Right kidney (tissue), 1 donor: Measurements from ENCODE around the gene PROM2.

ENCODE experiments used
- DNase-seq: peaks from one replicate; pipeline ENCODE4 v3.0.0-alpha.2; 2016

The PROM2 gene

DNA sequence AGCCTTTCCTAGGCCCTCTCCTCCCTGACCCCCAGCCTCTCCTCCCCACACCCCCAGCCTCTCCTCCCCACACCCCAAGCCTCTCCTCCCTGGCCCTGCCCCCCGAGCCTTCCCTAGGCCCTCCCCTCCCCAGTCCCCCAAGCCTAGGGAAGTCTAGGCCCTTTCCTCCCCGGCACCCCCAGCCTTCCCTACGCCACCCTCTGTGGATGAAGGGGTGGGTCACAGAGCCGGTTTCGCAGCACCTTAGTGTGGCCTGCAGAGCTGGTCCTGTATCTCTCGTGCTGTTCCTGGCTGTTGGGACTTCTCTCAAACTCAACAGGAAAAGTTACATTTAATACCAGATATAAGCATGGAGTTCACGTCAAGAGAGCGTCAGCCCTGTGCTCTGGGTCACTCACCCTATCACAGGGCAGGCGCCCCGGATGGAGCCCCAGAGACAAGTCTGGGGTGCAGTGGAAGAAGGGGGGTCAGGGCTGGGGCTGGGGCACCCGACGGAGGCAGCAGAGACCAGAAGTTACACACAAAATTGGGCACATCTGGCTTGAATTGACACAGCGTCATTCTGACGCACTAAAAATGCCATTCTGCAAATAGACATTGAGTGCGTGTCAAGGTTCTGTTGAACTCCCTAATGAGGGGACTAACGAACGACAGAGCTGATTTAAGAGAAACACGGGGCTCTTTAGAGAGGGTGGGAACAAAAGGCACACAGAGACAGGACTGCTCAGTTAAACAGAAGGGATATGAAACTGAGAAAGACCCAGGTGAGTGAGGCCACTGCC lies 46.9 kb downstream of the PROM2 start:
- DNase-seq, result no peak

DNA sequence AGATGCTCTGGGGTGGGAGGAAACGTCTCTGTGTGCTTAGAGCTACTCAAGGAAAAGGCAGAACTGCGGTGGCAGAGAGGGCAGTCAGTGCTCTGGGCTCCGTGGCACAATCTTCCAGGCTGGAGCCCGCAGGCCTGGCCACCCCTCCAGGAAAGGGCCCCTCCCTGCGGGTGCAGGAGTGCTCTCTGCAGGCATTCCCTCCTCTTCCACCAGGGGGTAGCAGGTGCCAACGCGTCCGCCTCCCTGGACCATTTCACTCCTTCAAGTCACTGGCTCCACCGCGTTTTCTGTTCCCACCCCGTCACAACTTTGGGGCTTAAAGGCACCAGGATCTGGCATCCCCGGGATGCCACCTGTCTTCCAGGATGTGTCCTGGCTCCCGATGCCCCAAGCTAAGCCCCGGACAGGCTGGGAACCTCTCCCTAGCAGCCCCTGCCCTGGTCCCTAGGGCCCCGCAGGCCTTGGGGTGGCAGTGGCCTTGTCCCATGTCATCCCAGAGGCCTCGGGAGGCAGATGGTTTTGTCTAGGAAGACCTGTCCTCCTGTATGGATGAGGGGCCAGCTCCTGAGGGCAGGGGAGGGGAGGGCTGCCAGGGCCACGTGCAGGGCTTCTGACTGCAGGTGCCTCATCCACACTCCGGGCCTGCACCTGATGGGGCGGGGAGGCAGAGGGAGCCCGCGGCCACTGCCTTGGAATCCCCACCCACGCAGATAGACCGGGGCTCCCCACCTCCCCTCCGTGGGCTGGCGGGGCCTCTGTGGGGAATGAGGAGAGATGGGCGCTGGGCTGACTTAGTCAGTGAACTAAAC lies 49.3 kb downstream of the PROM2 start:
- DNase-seq, result no peak

DNA sequence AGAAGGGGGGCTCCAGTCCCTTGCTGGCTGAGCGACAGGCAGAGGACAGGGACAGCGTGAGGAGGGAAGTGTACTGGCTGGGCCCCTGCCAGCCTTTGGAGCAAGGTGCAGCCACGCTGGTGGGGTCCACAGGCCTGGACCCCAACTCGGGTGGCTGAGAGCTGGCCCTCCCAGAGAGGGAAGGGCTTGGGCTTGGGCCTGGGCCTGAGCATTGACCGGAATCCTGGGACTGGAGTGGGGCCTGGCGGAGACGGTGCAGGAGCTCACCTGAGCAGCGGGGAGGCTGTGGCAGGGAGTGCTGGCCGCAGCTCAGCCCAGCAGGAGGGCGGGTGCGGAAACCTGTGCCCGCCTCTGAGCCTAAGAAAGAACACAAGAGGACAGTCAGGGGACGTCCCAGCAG lies 50.8 kb downstream of the PROM2 start:
- DNase-seq, result no peak

DNA sequence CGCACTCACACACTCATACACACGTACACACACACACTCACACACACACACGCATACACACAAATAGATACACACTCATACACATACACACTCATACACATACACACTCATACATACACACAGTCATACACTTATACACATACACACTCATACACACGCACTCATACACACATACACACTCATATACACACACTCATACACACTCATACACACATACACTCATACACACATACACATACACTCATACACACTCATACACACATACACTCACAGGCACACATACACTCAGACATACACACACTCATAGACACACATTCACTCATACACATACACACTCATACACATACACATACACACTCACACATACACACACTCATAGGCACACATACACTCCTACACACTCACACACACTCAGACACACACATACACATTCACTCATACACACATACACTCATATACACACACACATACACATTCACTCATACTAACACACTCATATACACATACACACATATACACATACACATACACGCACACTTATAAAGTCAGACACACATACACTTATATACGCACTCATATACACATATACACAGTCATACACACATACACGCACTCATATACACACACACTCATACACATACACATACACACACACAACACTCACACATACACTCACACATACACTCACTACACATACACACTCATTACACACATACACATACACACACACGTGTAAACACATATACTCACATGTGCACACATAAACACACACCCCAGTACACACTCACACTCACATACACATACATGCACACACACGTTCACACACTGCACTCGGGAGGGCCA lies 51.6 kb downstream of the PROM2 start:
- no peak for DNase-seq

DNA sequence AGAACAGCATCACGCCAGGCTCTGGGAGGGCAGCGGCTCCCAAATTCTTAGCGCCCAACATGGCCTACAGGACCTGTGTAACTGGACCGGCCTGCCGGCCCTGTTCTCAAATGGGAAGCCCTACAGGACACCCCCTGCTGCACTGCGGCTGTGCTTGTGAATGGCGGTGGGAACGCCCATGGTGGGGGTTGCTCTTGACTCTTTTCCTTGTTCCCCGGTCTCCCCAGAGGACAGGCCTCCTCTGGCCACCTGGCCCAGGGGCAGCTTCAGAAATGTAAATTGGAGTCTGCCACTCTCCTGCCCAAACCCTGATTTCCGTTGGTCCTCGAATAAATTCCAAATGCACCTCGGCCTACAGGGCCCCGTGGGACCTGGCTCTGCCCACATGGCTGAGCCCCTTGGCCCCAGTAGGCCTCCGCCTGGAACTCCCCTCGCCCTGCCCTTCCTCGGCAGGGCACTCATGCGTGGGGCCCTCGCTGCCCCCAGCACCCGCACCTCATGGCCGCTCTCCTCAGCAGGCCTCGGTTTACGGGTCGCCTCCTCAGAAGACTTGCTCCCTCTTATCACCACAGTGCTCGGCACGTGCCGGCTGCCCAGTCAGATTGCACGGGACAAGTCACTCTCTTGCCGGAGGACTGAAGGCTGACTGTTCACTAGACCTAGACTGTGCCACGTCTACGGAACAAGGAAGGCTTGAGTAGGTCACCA lies 52.3 kb downstream of the PROM2 start:
- no peak for DNase-seq

DNA sequence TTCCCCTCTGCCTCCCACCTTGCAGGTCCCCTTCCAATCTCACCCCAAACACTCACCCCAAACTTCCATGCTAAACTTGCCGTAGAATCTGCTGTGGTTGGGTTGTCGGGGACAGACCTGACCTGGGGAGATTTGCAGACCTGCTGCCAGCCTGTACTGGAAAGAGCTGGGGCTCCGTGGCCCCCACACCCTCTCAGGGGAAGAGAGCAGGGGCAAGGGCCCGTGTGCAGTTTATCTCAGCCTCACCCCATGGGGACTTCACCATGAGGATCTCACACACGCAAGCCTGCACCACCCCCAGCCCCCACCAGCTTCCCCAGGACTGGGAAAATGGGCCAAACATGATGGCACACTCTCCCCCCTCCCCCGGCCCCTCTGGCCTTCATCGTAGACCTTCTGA lies 53.6 kb downstream of the PROM2 start:
- no peak for DNase-seq

DNA sequence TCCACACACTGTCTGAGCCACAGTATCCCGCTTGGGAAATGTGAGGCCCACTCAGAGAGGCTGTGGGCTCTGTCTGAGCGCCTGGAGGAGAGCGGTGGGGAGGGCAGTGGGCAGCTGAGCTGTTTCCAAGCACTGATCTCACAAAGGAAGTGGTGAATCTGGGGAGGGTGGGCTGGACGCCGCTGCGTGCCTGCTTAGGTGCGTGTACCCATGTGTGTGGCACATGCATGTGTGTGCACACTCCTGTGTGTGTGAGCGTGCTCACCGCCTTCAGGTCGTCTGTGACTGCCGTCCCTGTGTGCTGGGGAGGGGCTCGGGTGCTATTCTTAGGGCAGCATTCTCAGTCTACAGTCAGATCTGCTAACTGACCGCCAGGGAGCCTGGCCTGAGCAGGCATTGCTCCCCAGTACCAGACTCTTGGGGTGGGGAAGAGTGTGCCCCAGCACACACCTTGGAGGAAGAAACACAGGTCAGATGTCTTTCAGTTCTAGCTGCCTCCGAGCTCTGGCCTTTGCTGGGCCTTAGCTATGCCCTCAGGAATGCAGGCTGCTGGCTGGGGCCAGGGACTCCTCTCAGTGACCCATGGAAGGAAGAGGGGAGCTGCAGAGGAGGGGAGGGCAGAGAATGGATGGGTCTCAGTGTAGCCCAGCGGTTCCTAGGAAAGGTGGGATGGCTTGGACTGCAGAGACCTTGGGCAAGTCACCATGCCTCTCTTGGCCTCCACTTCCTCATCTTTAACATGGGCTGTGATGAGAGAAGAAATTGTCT lies 54.3 kb downstream of the PROM2 start:
- DNase-seq, result no peak

DNA sequence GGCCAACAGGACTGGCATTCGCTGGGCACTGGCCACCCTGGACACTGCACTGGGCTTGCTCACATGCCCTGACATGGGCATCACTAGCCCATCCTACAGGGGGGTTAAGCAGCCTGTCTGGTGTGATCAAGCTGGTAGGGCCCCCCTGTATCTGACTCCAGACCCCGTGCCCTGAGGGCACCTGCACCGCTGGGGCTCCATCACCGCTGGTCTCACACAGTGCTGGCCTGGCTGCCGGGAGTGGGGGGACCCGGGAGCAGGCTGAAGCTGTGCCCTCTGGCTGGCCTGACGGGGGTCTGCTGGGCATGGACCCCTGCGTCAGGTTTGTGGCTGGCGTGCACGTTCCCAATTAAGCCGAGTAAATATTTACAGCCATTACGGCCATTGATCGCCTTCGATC lies 55.2 kb downstream of the PROM2 start:
- DNase-seq, result no peak

DNA sequence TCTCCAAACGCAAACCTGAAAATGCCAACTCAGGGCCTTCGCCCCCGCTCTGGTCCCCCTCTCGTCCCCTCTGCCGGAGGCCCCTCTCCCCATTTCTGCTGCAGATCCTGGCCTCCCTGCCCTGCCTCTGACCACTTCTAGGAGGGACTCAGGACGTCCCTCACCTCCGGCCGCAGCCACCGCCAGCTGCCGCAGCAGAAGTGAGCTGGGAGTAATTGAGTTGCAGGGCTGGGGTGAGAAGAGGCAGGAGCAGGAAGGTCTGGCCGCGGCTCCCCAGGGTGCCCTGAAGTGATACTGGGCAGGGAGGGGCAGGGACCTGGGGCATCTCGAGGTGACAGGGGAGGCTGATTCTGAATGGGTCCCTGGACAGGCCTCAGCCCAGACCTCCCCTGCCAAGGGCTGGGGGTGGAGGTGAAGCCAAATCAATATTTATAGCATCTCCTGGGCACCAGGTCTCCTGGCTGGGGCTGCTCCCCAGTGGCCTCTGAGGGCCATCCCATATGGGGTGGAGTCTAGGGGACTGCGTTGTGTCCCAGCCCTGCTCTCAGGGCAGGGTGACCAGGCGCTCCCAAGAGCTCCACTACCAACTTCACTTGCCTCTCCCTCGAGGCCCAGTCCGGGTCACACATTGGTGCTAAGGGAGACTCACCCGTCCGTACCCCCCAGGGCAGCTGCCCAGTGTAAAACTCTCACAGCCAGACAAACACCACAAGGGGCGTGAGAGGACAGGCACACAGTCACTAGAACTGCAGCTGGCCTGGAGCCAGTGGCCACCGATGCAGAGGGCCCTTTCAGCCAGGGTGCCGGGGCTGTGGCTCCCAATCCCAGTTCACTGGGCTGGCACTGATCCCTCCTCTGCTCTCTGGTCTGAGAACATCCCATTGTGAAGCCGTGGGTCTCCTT lies 55.9 kb downstream of the PROM2 start:
- no peak for DNase-seq

DNA sequence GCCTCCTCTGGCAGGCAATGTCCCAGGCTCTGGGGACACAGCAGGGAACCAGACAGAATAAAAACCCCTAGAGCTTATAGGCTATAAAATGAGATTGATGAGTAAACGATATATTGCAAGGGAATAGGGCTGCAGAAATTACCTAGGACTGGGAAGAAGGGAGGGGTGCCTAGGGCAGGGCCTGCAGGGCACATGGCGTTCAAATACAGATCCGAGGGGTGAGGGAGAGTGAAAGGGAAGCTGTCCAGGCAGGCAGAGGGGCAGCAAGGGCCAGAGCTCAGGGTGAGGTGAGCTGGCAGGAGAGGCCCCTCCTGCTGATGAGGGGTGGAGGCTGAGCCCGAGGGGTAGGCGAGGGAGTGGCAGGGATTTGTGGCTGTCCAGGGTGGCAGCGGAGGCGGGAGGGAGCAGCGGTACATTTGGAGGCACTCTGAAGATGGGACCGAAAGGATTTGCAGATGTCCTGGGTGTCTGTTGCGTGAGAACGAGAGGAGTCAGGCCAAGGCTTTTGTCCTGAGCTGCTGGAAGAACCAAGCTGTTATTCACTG lies 56.6 kb downstream of the PROM2 start:
- DNase-seq, result no peak

DNA sequence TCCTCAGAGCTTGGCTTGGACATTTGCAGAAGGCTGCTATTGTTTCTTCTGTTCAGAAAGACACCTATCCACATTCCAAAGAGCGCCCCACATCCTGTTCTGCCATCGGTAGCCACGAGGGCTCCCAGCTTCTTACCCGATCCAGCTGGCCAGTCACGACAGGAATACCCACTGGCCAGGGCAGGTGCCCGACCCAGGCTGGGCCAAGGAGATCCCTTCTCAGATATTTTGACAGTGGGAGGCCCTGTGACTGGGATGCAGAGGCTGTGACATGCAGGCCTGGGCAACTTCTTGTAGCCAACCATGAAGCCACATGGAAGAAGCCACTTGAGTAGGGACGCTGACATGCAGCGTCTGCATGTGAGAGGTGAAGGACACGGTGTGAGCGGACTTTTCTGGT lies 57.4 kb downstream of the PROM2 start:
- no peak for DNase-seq

DNA sequence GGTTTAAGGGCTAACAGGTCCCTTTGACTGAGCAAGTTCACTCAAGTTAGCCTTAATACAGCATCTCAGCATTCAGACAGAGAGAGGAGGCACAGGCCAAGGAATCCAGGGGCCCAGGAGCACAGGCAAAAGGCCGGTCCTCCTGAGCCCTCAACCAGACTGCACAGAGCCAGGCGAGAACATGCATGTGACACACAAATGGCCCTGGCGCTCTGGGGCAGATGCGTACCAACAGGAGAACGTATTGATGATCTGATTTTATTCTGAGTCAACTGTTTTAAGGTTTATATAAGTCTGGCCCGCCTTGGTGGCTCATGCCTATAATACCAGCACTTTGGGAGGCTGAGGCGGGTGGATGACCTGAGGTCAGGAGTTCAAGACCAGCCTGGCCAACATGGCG lies 57.8 kb downstream of the PROM2 start:
- DNase-seq, result no peak

DNA sequence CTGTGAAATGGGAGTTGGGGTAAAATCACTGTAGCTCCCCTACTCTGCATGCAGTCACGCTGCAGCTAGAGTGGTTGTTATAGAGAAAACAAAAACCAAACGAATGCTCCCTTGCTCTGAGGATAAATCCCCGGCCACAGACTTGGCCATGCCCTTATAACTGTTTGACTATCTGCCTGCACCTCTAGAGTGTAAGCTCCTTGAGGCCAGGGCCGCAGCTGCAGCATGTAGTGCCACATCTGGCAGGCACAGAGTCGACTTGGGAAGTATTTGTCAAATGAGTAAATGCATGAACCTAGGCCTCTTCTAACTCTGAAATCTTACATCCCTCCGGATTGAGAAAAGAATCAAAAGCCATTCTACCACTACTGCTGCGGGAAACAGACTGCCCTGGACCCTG lies 58.8 kb downstream of the PROM2 start:
- no peak for DNase-seq

DNA sequence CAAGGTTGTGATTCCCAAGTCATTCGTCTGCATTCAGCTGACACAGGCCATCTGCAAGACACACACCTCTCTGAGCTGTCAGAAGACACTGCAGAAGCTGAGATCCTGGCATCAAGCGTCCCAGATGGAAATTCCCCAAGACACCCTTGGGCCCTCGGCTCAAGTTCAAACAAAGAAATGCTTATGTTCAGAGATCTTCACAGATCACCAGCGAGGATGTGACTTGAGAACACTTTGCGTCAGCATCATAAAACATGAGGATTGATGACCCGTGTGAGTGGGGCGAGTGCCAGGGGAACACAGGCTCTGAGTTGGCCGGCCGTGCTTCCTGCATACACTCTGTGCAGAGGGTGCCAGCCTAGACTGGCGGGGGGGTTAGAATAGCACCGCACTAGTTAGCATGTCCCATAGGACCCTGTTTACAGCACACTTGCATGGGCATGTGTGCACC lies 59.7 kb downstream of the PROM2 start:
- DNase-seq, result no peak

DNA sequence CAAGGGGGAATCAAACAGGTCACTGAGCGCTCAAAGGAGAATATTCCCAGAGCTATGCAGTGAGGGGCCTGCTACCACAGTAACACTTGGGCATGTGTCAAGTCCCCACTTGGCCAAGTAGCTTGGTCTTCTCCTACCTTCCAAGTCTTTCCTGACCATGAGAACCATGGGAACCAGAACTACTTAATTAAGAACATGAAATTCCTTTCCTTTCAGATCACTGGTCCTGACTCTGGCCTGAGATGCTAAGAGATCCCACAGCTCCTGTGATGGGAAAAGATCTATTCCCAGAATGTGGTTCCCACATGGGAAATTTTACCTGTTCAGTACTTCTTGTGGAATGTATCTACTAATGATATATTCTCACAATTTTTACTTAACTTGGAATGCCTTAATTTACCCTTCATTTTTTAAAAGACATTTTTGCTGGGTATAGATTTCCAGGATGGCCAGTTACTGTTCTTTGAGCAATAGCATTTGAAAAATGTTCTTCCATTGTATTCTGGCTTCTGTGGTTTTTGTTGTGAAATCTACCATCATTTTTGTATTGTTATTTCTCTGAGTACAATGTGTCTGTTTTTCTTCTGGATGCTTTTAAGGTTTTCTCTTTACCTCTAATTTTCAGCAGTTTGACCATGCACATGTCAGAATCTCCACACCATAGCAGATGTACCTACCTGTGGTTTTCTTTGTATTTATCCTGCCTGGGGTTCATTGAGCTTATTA lies 60.8 kb downstream of the PROM2 start:
- DNase-seq, result no peak

DNA sequence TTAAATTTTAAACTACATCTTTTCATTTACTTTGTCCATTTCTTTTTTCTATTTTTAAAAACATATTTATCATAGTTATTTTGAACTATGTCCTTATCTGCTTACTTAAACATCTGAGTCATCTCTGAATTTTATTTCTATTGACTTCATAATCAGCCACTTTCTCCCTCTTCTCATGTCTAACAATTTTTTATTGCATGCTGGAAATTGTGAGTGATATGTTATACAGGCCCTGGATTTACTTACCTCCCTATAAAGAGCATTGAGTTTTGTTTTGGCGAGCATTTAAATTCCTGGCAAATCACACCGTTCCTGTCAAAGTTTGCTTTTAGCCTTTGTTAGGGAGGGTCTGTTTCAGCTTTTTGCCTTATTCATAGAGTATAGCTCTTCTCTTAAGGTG lies 62.2 kb downstream of the PROM2 start:
- no peak for DNase-seq

DNA sequence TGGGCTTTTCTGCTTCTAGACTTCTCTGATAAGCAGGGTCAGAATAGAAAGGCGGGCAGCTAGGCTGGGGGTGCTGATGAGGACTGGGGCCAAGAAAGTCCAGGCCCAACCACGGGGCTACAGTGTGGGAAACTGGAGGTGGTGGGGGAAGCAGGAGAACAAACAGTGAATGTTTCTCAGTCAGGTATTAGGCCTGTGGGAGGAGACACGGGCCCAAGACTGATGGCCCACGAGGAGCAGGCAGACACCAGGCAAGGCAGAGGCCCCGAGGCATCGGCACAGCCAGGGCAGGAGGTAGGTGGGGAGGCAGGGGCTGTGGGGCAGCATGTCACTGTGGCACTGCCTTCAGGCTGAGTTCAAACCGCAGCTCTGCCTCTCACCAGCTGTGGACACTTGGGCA lies 63.6 kb downstream of the PROM2 start:
- DNase-seq, result no peak
